Measurements from ENCODE around the gene TMIGD1.

Gene TMIGD1

DNA sequence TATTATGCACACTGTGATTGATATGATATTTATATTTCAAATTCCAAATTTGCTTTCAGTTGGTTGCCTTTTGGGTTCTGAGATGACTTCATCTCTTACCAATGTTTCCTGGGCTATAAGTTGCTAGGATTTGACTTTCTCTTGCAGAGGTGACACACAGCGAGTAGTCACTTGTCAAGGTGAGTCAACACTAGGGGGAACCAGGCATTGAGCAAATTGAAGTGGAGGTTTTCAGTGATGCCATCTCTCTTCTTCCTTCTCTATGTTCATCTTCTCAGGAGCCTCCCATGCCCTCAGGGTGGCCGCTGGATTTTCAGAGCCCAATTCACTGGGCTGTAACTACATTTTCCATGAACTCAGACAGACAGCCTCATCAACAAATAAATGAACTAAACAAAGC, 38.9 kb upstream of the TMIGD1 start:
- no peak overlapping the region for H3K9ac ChIP-seq (ENCODE audit: low read length)
- H3K4me3 ChIP-seq (ENCODE audit: low read length): no peak overlapping the region
- no peak overlapping the region for H3K27ac ChIP-seq (ENCODE audit: low read depth, low read length)
- no peaks in the 10 kb centered on the region for H3K4me1 ChIP-seq (ENCODE audit: control insufficient read depth, insufficient read depth, low read length)
- no peaks in the 10 kb centered on the region for H3K27me3 ChIP-seq (ENCODE audit: control insufficient read depth, insufficient read depth, low read length)
- no peaks in the 10 kb centered on the region for H3K36me3 ChIP-seq (ENCODE audit: control insufficient read depth, insufficient read depth, low read length)

DNA sequence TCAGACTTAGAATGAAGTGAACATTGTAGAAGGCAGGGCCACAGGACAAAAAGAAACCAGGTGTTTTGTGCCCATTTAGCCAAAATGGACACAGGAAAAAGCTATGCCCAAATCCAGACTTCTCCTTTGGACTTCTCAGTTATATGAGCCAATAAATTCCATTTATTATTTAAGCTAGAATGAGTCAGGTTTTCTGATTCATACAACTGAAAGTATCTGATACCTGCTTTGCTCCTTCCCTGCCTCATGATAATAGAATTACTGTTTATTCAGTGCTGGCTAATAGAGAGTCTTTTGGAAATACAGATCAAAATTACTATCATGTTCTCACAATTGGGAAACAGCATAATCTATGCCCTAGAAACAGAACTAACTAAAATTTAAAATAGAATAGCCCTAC, 36.1 kb upstream of the TMIGD1 start:
- no peaks in the 10 kb centered on the region for H3K27me3 ChIP-seq (ENCODE audit: control insufficient read depth, insufficient read depth, low read length)
- no peak overlapping the region for H3K27ac ChIP-seq (ENCODE audit: low read depth, low read length)
- no peak overlapping the region for H3K9ac ChIP-seq (ENCODE audit: low read length)
- H3K36me3 ChIP-seq (ENCODE audit: control insufficient read depth, insufficient read depth, low read length): no peaks in the 10 kb centered on the region
- no peak overlapping the region for H3K4me3 ChIP-seq (ENCODE audit: low read length)
- no peaks in the 10 kb centered on the region for H3K4me1 ChIP-seq (ENCODE audit: control insufficient read depth, insufficient read depth, low read length)

DNA sequence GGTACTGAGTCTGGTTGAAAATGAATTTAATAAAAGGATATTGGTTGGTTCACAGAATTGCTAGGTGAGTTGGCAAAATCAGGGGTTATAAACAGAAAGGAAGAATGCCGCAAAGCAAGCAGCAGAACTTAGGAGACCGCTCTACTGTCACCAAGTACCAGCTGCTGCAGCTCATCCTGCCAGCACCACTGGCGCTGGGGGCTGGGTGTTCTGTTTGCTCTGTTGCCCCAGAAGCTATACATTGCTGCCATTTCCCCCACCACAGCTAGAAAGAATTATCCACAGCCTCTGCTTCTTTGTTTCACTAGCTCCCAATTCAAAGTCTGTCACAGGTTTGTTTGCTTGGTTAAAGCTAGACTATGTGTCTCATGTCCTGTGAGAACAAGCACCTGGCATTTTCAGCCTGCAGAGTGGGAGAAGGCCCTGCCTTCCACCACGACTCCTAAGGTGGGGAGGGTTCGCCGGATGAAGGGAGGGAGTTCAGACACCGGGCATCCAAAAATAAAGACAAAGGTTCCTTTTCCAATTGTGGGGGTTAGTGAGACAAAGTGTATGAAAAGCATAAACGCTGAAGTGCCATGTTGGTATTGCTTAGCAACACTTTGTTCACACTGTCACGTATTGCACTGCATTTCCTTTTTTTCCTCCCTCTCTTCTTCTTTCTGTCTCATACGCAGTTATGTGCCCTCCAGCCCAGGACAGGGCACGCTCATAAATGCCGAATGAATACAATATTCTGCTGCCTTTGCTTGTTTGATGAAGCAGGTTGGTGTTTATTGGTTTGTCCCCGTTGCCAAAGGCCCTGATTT, 35.3 kb upstream of the TMIGD1 start:
- H3K27ac ChIP-seq (ENCODE audit: low read depth, low read length): no peak overlapping the region

DNA sequence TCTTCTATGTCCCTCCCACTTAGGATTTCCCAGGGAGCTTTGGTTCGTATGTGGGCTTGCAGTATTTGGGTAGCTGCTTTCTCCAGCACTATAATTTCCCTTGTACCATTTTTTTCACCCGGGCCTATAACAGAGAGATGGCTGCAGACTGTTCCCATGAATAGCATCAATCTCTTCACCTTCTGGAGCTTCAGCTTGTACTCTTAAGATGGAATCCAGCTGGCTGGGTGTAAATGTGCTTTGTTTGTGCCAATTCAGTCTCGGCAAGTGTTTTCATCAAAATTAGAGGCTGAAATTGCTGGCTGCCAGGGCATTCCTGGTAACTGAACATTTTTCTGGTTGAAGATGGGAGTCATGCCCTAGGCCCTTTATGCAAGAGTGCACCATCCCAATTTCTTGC, 32.7 kb upstream of the TMIGD1 start:
- Histone ChIP-seq H3K36me3 (ENCODE audit: control insufficient read depth, insufficient read depth, low read length) (no peaks in the 10 kb centered on the region), H3K9ac (ENCODE audit: low read length) (no peak overlapping the region), H3K27me3 (ENCODE audit: control insufficient read depth, insufficient read depth, low read length) (no peaks in the 10 kb centered on the region), H3K4me1 (ENCODE audit: control insufficient read depth, insufficient read depth, low read length) (no peaks in the 10 kb centered on the region), H3K4me3 (ENCODE audit: low read length) (no peak overlapping the region), H3K27ac (ENCODE audit: low read depth, low read length) (no peak overlapping the region)

More for the DNA sequence above, 35.3 kb upstream of the TMIGD1 start:
- H3K27me3 ChIP-seq (ENCODE audit: control insufficient read depth, insufficient read depth, low read length): no peaks in the 10 kb centered on the region
- H3K36me3 ChIP-seq (ENCODE audit: control insufficient read depth, insufficient read depth, low read length): no peaks in the 10 kb centered on the region
- no peak overlapping the region for H3K9ac ChIP-seq (ENCODE audit: low read length)
- H3K4me1 ChIP-seq (ENCODE audit: control insufficient read depth, insufficient read depth, low read length): no peaks in the 10 kb centered on the region
- H3K4me3 ChIP-seq (ENCODE audit: low read length): no peak overlapping the region

DNA sequence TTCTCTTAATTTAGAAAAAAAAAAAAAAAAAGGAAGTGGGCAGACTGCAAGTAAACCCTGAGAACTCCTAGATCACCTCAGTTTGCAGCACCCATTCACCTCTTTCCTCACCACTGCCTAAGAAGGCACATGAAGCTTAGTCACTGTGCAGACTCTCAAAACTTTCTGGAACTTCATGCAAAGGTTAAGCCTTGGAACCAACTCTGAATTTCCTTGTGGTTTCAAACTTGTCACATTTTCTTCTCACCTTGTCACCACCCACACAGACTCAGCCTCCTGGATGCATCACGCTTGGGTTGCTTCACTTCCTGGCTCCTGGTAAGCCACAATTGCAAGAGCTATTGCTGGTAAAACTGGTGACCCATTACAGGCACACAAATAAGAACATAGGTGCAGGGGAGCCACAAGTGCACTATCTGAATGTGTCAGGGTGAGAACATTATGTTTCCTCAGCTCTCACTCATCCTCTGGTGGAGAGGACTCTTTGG, 29.9 kb upstream of the TMIGD1 start:
- Histone ChIP-seq H3K4me3 (ENCODE audit: low read length) (no peak overlapping the region), H3K27ac (ENCODE audit: low read depth, low read length) (no peak overlapping the region), H3K9ac (ENCODE audit: low read length) (no peak overlapping the region), H3K4me1 (ENCODE audit: control insufficient read depth, insufficient read depth, low read length) (no peaks in the 10 kb centered on the region), H3K27me3 (ENCODE audit: control insufficient read depth, insufficient read depth, low read length) (no peaks in the 10 kb centered on the region), H3K36me3 (ENCODE audit: control insufficient read depth, insufficient read depth, low read length) (no peaks in the 10 kb centered on the region)

DNA sequence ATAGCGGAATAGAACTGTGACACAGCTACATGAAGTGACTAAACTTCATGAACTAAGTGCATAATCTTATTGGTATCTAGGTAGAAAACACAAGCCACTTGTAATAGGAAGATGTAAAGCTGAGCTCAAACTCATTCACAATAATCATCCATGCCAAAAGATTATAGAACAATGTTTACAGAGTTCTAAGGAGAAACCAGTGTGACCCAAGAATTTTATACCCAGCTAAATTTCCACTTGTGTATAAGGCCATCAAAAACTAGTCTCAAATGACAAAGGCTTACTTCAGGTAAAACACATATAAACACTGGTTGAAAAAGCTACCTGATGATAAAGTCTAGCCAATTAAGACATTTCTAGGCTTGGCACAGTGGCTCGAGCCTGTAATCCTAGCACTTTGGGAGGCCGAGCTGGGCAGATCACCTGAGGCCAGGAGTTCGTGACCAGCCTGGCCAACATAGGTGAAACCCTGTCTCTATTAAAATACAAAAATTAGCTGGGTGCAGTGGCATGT, 28.0 kb upstream of the TMIGD1 start:
- no peaks in the 10 kb centered on the region for H3K27me3 ChIP-seq (ENCODE audit: control insufficient read depth, insufficient read depth, low read length)
- no peaks in the 10 kb centered on the region for H3K36me3 ChIP-seq (ENCODE audit: control insufficient read depth, insufficient read depth, low read length)
- no peaks in the 10 kb centered on the region for H3K4me1 ChIP-seq (ENCODE audit: control insufficient read depth, insufficient read depth, low read length)
- H3K9ac ChIP-seq (ENCODE audit: low read length): no peak overlapping the region
- no peak overlapping the region for H3K4me3 ChIP-seq (ENCODE audit: low read length)
- H3K27ac ChIP-seq (ENCODE audit: low read depth, low read length): no peak overlapping the region

DNA sequence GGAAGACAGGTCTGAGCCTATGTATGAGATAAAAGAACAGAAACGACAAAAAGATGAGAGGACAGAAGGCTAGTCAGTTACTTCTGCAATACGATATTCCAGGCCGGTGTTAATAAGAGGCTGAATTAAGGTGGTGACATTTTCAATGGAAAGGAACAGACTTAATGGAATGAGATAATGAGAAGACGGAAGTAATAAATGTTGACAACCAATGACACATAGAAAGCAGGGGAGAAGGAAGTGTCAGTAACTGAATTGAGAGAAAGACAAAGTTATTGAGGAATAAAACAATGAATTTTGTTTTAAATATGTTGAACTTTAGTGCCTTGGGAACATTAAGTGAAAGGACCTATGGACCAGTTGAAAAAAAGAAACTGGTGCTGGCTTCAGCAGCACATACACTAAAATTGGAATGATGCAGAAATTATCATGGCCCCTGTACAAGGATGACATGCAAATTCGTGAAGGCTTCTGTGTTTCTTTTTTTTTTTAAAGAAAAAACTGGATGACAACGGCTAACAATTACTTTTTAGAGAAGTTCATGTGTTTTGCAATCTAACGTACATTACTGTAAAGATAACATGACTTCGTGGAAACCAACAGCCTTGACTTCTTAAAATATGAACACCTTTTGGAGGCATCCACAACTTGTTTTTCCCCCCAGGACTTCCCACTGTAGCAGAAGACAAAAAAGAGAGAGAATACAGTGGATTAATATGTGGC, 26.4 kb upstream of the TMIGD1 start:
- H3K4me1 ChIP-seq (ENCODE audit: control insufficient read depth, insufficient read depth, low read length): no peaks in the 10 kb centered on the region
- no peaks in the 10 kb centered on the region for H3K27me3 ChIP-seq (ENCODE audit: control insufficient read depth, insufficient read depth, low read length)
- no peak overlapping the region for H3K4me3 ChIP-seq (ENCODE audit: low read length)
- H3K9ac ChIP-seq (ENCODE audit: low read length): no peak overlapping the region
- no peaks in the 10 kb centered on the region for H3K36me3 ChIP-seq (ENCODE audit: control insufficient read depth, insufficient read depth, low read length)
- no peak overlapping the region for H3K27ac ChIP-seq (ENCODE audit: low read depth, low read length)

DNA sequence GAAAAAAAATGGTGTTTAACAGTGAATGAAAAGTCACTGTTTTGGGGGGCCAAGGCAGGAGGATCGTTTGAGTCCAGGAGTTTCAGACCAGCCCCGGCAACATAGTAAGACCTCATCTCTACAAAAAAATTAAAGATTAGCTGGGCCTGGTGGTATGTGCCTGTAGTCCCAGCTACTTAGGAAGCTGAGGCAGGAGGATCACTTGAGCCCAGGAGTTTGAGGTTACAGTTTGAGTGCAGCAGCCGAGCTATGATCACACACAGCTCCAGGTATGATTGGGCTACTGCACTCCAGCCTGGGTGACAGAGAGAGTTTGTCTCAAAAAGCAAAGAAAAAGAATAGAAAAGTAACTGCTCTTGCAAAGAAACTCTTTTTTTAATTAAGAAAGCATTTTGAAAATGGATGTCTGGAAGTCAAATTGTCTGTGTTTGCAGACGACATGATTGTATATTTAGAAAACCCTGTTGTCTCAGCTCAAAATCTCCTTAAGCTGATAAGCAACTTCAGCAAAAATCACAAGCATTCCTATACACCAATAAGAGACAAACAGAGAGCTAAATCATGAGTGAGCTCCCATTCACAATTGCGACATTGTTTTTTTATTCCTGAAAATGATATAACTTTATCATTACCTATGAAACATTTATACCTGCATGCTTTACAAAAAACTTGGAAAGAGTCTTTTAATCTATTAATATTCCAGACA, 24.4 kb upstream of the TMIGD1 start:
- Histone ChIP-seq H3K27me3 (ENCODE audit: control insufficient read depth, insufficient read depth, low read length) (no peaks in the 10 kb centered on the region), H3K27ac (ENCODE audit: low read depth, low read length) (no peak overlapping the region), H3K4me3 (ENCODE audit: low read length) (no peak overlapping the region), H3K9ac (ENCODE audit: low read length) (no peak overlapping the region), H3K36me3 (ENCODE audit: control insufficient read depth, insufficient read depth, low read length) (no peaks in the 10 kb centered on the region), H3K4me1 (ENCODE audit: control insufficient read depth, insufficient read depth, low read length) (no peaks in the 10 kb centered on the region)

DNA sequence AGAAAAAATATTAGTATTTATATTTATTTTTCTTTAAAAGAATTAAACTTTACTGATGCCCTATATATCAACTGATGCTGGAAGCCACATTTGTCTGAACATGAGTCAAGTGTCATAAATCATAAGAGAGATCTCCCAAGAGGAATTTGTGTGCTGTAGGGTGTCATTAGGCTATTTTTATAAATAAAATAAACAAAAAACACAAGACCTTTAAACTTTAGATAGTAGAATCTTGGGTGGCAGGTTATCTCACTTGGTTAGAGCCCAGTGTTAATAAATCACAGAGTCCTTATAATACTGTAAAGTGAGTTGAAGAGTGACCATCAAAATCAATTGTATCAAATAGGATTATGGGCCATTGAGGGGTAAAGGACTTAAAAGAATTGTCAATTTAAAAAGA, 23.6 kb upstream of the TMIGD1 start:
- Histone ChIP-seq H3K9ac (ENCODE audit: low read length) (no peak overlapping the region), H3K4me1 (ENCODE audit: control insufficient read depth, insufficient read depth, low read length) (no peaks in the 10 kb centered on the region), H3K27ac (ENCODE audit: low read depth, low read length) (no peak overlapping the region), H3K27me3 (ENCODE audit: control insufficient read depth, insufficient read depth, low read length) (no peaks in the 10 kb centered on the region), H3K36me3 (ENCODE audit: control insufficient read depth, insufficient read depth, low read length) (no peaks in the 10 kb centered on the region), H3K4me3 (ENCODE audit: low read length) (no peak overlapping the region)

DNA sequence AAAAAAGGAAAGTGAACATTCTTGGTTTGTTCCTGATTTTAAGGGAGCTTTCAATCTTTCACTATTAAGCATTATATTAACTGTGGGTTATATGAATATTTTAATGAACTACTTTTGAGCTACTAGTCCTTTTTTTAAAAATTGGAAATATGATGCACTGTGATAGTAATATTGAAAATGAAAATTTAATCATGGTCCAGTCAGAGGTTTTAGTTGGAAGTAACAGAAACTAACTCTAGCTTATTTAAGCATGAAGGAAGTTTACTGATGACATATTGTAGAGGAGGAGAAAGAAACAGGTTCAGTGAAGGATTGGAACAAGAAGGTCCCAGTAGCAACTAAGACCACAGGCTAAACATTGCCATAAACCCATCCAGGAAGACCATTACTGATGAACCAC, 20.8 kb upstream of the TMIGD1 start:
- no peaks in the 10 kb centered on the region for H3K36me3 ChIP-seq (ENCODE audit: control insufficient read depth, insufficient read depth, low read length)
- no peaks in the 10 kb centered on the region for H3K27me3 ChIP-seq (ENCODE audit: control insufficient read depth, insufficient read depth, low read length)
- H3K9ac ChIP-seq (ENCODE audit: low read length): no peak overlapping the region
- no peak overlapping the region for H3K27ac ChIP-seq (ENCODE audit: low read depth, low read length)
- no peak overlapping the region for H3K4me3 ChIP-seq (ENCODE audit: low read length)
- H3K4me1 ChIP-seq (ENCODE audit: control insufficient read depth, insufficient read depth, low read length): no peaks in the 10 kb centered on the region

DNA sequence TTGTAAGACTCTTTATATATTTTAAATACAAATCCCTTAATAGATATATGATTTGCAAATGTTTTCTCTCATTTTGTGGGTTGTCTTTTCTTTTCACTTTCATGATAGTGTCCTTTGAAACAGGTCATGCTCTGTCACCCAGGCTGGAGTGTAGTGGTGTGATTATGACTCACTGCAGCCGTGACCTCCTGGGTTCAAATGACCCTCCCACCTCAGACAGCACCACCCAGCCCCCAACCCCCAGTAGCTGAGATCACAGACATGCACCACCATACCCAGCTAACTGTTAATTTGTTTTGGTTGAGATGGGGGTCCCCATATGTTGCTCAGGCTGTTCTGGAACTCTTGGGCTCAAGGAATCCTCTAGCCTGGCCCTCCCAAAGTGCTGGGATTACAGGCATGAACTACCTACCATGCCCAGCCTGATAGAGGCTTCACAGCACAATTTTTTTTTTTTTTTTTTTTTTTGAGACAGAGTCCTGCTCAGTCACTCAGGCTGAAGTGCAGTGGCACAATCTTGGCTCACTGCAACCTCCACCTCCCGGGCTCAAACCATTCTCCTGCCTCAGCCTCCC, 18.5 kb upstream of the TMIGD1 start:
- no peaks in the 10 kb centered on the region for H3K36me3 ChIP-seq (ENCODE audit: control insufficient read depth, insufficient read depth, low read length)
- H3K27me3 ChIP-seq (ENCODE audit: control insufficient read depth, insufficient read depth, low read length): no peaks in the 10 kb centered on the region
- no peak overlapping the region for H3K4me3 ChIP-seq (ENCODE audit: low read length)
- no peaks in the 10 kb centered on the region for H3K4me1 ChIP-seq (ENCODE audit: control insufficient read depth, insufficient read depth, low read length)
- H3K9ac ChIP-seq (ENCODE audit: low read length): no peak overlapping the region
- H3K27ac ChIP-seq (ENCODE audit: low read depth, low read length): no peak overlapping the region

DNA sequence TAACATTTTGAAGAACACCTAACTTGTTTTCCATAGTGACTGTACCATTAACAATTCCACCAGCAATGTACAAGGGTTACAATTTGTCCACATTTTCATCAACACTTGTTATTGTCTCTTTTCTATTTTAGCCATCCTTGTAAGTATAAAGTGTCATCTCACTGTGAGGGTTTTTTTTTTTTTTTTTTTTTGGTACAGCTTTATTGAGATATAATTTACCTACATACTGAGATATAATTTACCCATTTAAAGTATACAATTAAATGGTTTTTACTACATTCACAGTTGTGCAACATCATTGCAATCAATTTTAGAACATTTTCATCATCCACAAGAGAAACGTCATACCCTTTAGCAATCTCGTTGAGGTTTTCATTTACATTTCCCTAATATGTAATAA, 17.9 kb upstream of the TMIGD1 start:
- Histone ChIP-seq H3K27ac (ENCODE audit: low read depth, low read length) (no peak overlapping the region), H3K27me3 (ENCODE audit: control insufficient read depth, insufficient read depth, low read length) (no peaks in the 10 kb centered on the region)

More for the DNA sequence above, 17.9 kb upstream of the TMIGD1 start:
- H3K4me1 ChIP-seq (ENCODE audit: control insufficient read depth, insufficient read depth, low read length): no peaks in the 10 kb centered on the region
- H3K4me3 ChIP-seq (ENCODE audit: low read length): no peak overlapping the region
- H3K36me3 ChIP-seq (ENCODE audit: control insufficient read depth, insufficient read depth, low read length): no peaks in the 10 kb centered on the region
- no peak overlapping the region for H3K9ac ChIP-seq (ENCODE audit: low read length)

Data from rectal smooth muscle tissue (tissue), 1 donor.